H54 (cell line): ENCODE measurements around the gene CIB4.

Experiments
- DNase-seq: peaks from one replicate; pipeline ENCODE4 v3.0.0; 2011; ENCODE audit warnings: low spot score, mixed read lengths; ENCODE audit not compliant: insufficient read length
- FAIRE-seq: peaks from 3 replicates; lab custom pipeline; 2011; peaks lifted over from hg19 to GRCh38; lab: Jason Lieb, UNC
- POLR2A ChIP-seq: IDR thresholded peaks from 2 replicates; pipeline ENCODE4 v1.6.1; 2011; ENCODE audit warnings: low read depth, mild to moderate bottlenecking, low read length

Gene CIB4

GRCh38 chr2:26654061-26654340 is 12.8 kb upstream of the CIB4 start:
- FAIRE-seq (no peak), DNase-seq (no peak)
- no peak for TF ChIP-seq POLR2A

GRCh38 chr2:26653207-26654060 is 12.3 kb upstream of the CIB4 start:
- FAIRE-seq (no peak), DNase-seq (no peak)
- TF ChIP-seq POLR2A: no peak

- no peak for TF ChIP-seq POLR2A
- FAIRE-seq (no peak), DNase-seq (no peak)
These were observed 11.3 kb upstream of the CIB4 start for GRCh38 chr2:26652361-26653041.

- FAIRE-seq (no peak), DNase-seq (no peak)
- TF ChIP-seq POLR2A: no peak
These were observed 10.6 kb upstream of the CIB4 start for GRCh38 chr2:26651799-26652198.

- no peak for DNase-seq
- no peak for FAIRE-seq
- no peak for TF ChIP-seq POLR2A
These were observed 10.3 kb upstream of the CIB4 start for GRCh38 chr2:26651470-26651771.

- TF ChIP-seq POLR2A: no peak
- FAIRE-seq: no peak
- DNase-seq: no peak
These were observed 9.7 kb upstream of the CIB4 start for GRCh38 chr2:26650713-26651469.

- no peak for TF ChIP-seq POLR2A
- no peak for FAIRE-seq
- DNase-seq: no peak
These were observed 9.0 kb upstream of the CIB4 start for GRCh38 chr2:26649992-26650712.

GRCh38 chr2:26649322-26649721 is 8.2 kb upstream of the CIB4 start:
- no peak for TF ChIP-seq POLR2A
- DNase-seq: no peak
- FAIRE-seq: no peak

- TF ChIP-seq POLR2A: no peak
- DNase-seq (no peak), FAIRE-seq (no peak)
These were observed 7.3 kb upstream of the CIB4 start for GRCh38 chr2:26648516-26648915.

GRCh38 chr2:26647981-26648380 is 6.8 kb upstream of the CIB4 start:
- DNase-seq (no peak), FAIRE-seq (no peak)
- TF ChIP-seq POLR2A: no peak

- no peak for DNase-seq
- TF ChIP-seq POLR2A: no peak
- no peak for FAIRE-seq
These were observed 6.0 kb upstream of the CIB4 start for GRCh38 chr2:26646986-26647672.

- FAIRE-seq (no peak), DNase-seq (no peak)
- no peak for TF ChIP-seq POLR2A
These were observed 4.6 kb upstream of the CIB4 start for GRCh38 chr2:26645762-26646161.

- FAIRE-seq: no peak
- no peak for TF ChIP-seq POLR2A
- DNase-seq: no peak
These were observed 3.1 kb upstream of the CIB4 start for GRCh38 chr2:26644188-26644835.
